Brain pericyte (primary cell): ENCODE measurements around the gene CREB3L2.
"Not testable (repeated sequence)": the region's sequence is repeated elsewhere in the genome, so short reads cannot be mapped to it uniquely, and the experiment has no call there.

Experiments used
- DNase-seq: peaks from one replicate; pipeline ENCODE4 v3.0.0-alpha.2; 2012; ENCODE audit warnings: low read depth, low spot score

The CREB3L2 gene

GRCh38 chr7:137934176-137934826, 67.6 kb downstream of the CREB3L2 start:
- DNase-seq = no peak

- peak; percentile 86 for DNase-seq
Measured at GRCh38 chr7:137933270-137934017, 68.4 kb downstream of the CREB3L2 start.

- no peak for DNase-seq
Measured at GRCh38 chr7:137932881-137933269, 69.0 kb downstream of the CREB3L2 start.

GRCh38 chr7:137931823-137932222, 70.1 kb downstream of the CREB3L2 start:
- DNase-seq = no peak

- no peak for DNase-seq
Measured at GRCh38 chr7:137930581-137930980, 71.3 kb downstream of the CREB3L2 start.

GRCh38 chr7:137928626-137929025, 73.3 kb downstream of the CREB3L2 start:
- no peak for DNase-seq

- no peak for DNase-seq
Measured at GRCh38 chr7:137927386-137927785, 74.5 kb downstream of the CREB3L2 start.

- DNase-seq = not testable (repeated sequence)
Measured at GRCh38 chr7:137926206-137926605, 75.7 kb downstream of the CREB3L2 start.

- DNase-seq = no peak
Measured at GRCh38 chr7:137925754-137926153, 76.1 kb downstream of the CREB3L2 start.

- DNase-seq = no peak
Measured at GRCh38 chr7:137925091-137925490, 76.8 kb downstream of the CREB3L2 start.

GRCh38 chr7:137923380-137923779, 78.5 kb downstream of the CREB3L2 start:
- no peak for DNase-seq

- DNase-seq = no peak
Measured at GRCh38 chr7:137920637-137921399, 81.1 kb downstream of the CREB3L2 start.

GRCh38 chr7:137919987-137920386, 81.9 kb downstream of the CREB3L2 start:
- DNase-seq = no peak

- DNase-seq = no peak
Measured at GRCh38 chr7:137916980-137917645, 84.8 kb downstream of the CREB3L2 start.

GRCh38 chr7:137916564-137916963, 85.3 kb downstream of the CREB3L2 start:
- no peak for DNase-seq

- no peak for DNase-seq
Measured at GRCh38 chr7:137915266-137915665, 86.6 kb downstream of the CREB3L2 start.

GRCh38 chr7:137913985-137914384, 87.9 kb downstream of the CREB3L2 start:
- DNase-seq = no peak

- no peak for DNase-seq
Measured at GRCh38 chr7:137909042-137909441, 92.8 kb downstream of the CREB3L2 start.

GRCh38 chr7:137908106-137908505, 93.8 kb downstream of the CREB3L2 start:
- no peak for DNase-seq

GRCh38 chr7:137906636-137907035, 95.2 kb downstream of the CREB3L2 start:
- not testable (repeated sequence) for DNase-seq

GRCh38 chr7:137904833-137905232, 97.1 kb downstream of the CREB3L2 start:
- DNase-seq = no peak
